HepG2 (cell line): Measurements from ENCODE around the gene CCDC70. TPM values are rescaled to one million over a fixed set of nuclear protein-coding genes. Genes with fewer than 3 reads are reported as not detected.

ENCODE experiments used
- ATAC-seq: fragments of 200-7000 bp; cut with Tn5 transposase; 3 replicates; pipeline ENCODE4 v1.9.1; 2020; ENCODE audit warnings: mild to moderate bottlenecking, moderate library complexity
- BruUV-seq: library from RNA; stranded (reverse); fragments of 400-500 nt; replicated peaks from 2 replicates; lab custom pipeline; 2021; lab: Mats Ljungman, UMichigan
- CTCF ChIA-PET: fragments of 300-600 bp; formaldehyde crosslinking; extraction: SDS; loops from one replicate; lab custom pipeline; 2021; ENCODE audit warnings: low total read pairs, inconsistent platforms, low intra/inter-chr PET ratio; lab: Yijun Ruan, JAX
- POLR2A ChIA-PET: fragments of 350-600 bp; sonication (Branson Sonifier 250); formaldehyde crosslinking; loops from one replicate; lab custom pipeline; 2020; ENCODE audit warnings: antibody characterized with exemption, inconsistent platforms; lab: Yijun Ruan, JAX
- DNase-seq: peaks from one replicate; pipeline ENCODE4 v3.0.0-alpha.2; 2015; ENCODE audit warnings: low spot score
- FAIRE-seq: peaks from 3 replicates; lab custom pipeline; 2011; peaks lifted over from hg19 to GRCh38; lab: Jason Lieb, UNC
- H2AFZ ChIP-seq: one replicate; pipeline ENCODE4 v1.6.1; 2011; ENCODE audit warnings: low read length, inconsistent platforms
- H3K27ac ChIP-seq: fragments of 300-600 bp; 3 replicates; pipeline ENCODE4 v1.8.0; 2011; ENCODE audit warnings: mixed run types, mild to moderate bottlenecking, mixed read lengths, low read length, inconsistent platforms; ENCODE audit not compliant: insufficient read depth; ENCODE audit errors: extremely low read length
- H3K27me3 ChIP-seq, 2 experiments: fragments of 200-600 bp in 1 of 2; 2 replicates in 1 of 2; 3 replicates in 1 of 2; pipeline versions ENCODE4 v1.6.0 to v1.8.0; 2011; ENCODE audit warnings: low read length in 2 of 2, mild to moderate bottlenecking in 2 of 2, moderate library complexity in 2 of 2, inconsistent platforms in 1 of 2; ENCODE audit not compliant: insufficient read depth in 2 of 2, control insufficient read depth in 1 of 2
- H3K36me3 ChIP-seq, 2 experiments: fragments of 200-600 bp in 1 of 2; replicated peaks in 1 of 2; 2 replicates in 1 of 2; 3 replicates in 1 of 2; pipeline versions ENCODE4 v1.5.1 to v1.8.0; 2011; ENCODE audit warnings: low read length in 2 of 2, inconsistent platforms in 1 of 2; ENCODE audit not compliant: insufficient read depth in 2 of 2, control insufficient read depth in 1 of 2
- H3K4me1 ChIP-seq: 2 replicates; pipeline ENCODE4 v1.5.1; 2012; ENCODE audit warnings: low read length, inconsistent platforms; ENCODE audit not compliant: insufficient read depth
- H3K4me2 ChIP-seq: 2 replicates; pipeline ENCODE4 v1.6.0; 2011; ENCODE audit warnings: low read depth, low read length, inconsistent platforms
- H3K4me3 ChIP-seq, 3 experiments: fragments of 200-600 bp in 1 of 3; sonication (generic), shearing (Covaris generic) in 1 of 3; replicated peaks in 1 of 3; 2 replicates each; pipeline ENCODE4 v1.5.1; 2011 to 2016; ENCODE audit warnings: low read length in 3 of 3, inconsistent platforms in 2 of 3, low read depth in 2 of 3, mild to moderate bottlenecking in 2 of 3, control low read depth in 1 of 3, mixed read lengths in 1 of 3; ENCODE audit not compliant: insufficient read depth in 1 of 3
- H3K79me2 ChIP-seq: one replicate; pipeline ENCODE4 v1.6.1; 2011; ENCODE audit warnings: low read length, inconsistent platforms; ENCODE audit not compliant: insufficient read depth
- H3K9ac ChIP-seq: 2 replicates; pipeline ENCODE4 v1.6.0; 2011; ENCODE audit warnings: mild to moderate bottlenecking, low read depth, low read length, inconsistent platforms; ENCODE audit not compliant: insufficient read depth
- H3K9me3 ChIP-seq: 2 replicates; pipeline ENCODE4 v1.5.1; 2012; ENCODE audit warnings: mild to moderate bottlenecking, low read length
- H4K20me1 ChIP-seq: 2 replicates; pipeline ENCODE4 v1.6.0; 2011; ENCODE audit warnings: inconsistent platforms, mild to moderate bottlenecking, low read length, moderate library complexity; ENCODE audit not compliant: insufficient read depth
- ARID5B ChIP-seq: IDR thresholded peaks from 2 replicates; pipeline ENCODE4 v1.4.0; 2020; ENCODE audit warnings: mild to moderate bottlenecking, missing genetic modification reagents
- KDM6A ChIP-seq: IDR thresholded peaks from 2 replicates; pipeline ENCODE4 v1.6.1; 2016; ENCODE audit warnings: low read depth
- RERE ChIP-seq: IDR thresholded peaks from 2 replicates; pipeline ENCODE4 v1.6.1; 2016; ENCODE audit warnings: low read depth, missing genetic modification reagents, missing compliant biosample characterization
- RFXAP ChIP-seq: sonication (generic); formaldehyde crosslinking; IDR thresholded peaks from 2 replicates; pipeline ENCODE4 v1.4.0; 2020; ENCODE audit warnings: missing genetic modification reagents, borderline replicate concordance
- TERF1 ChIP-seq: sonication (generic); formaldehyde crosslinking; IDR thresholded peaks from 2 replicates; pipeline ENCODE4 v1.8.0; 2022; ENCODE audit warnings: mild to moderate bottlenecking, missing genetic modification reagents, moderate library complexity
- ZBTB26 ChIP-seq: IDR thresholded peaks from 2 replicates; pipeline ENCODE4 v1.6.1; 2016; ENCODE audit warnings: missing compliant biosample characterization, missing genetic modification reagents, borderline replicate concordance
- ZFP1 ChIP-seq: IDR thresholded peaks from 2 replicates; pipeline ENCODE4 v1.6.1; 2016
- ZNF280D ChIP-seq: sonication (generic); formaldehyde crosslinking; IDR thresholded peaks from 2 replicates; pipeline ENCODE4 v1.5.1; 2020; ENCODE audit warnings: mild to moderate bottlenecking, missing genetic modification reagents
- ZNF879 ChIP-seq: sonication (generic); formaldehyde crosslinking; IDR thresholded peaks from 2 replicates; pipeline ENCODE4 v1.8.1; 2023; ENCODE audit warnings: missing genetic modification reagents
- WGBS: methylation state at CpG from one replicate; pipeline ENCODE4 v1.1.6; 2017; ENCODE audit warnings: low lambda C conversion rate; 5-methylcytosine and 5-hydroxymethylcytosine counted together
- in situ Hi-C: cut with HindIII; loops from 2 replicates; pipeline ENCODE4 v1.10.0; 2017; ENCODE audit warnings: low pct_unique_long_range_greater_than_20kb; ENCODE audit not compliant: extremely low pct_ligation_motif_present
- intact Hi-C: fragments of 100-400 bp; cut with micrococcal nuclease; formaldehyde crosslinking; loops from one replicate; pipeline ENCODE4 v1.10.0; 2022; ENCODE audit not compliant: unreplicated experiment
- polyA plus RNA-seq, 8 experiments: library from polyadenylated mRNA; depleted of rRNA in 3 of 8; stranded (reverse) in 7 of 8; unstranded in 1 of 8; fragments of >200 nt; fragmentation: Illumina TruSeq in 4 of 8; extraction: Trizol in 4 of 8; gene quantifications; 2 replicates each; pipeline versions ENCODE4 v1.2.1 to v1.2.3, GENCODE V29; 2011 to 2016; ENCODE audit warnings: low read depth in 4 of 8, missing spikeins in 1 of 8, mixed read lengths in 1 of 8; ENCODE audit not compliant: insufficient read depth in 1 of 8
- total RNA-seq, 5 experiments: library from RNA; depleted of rRNA; stranded (reverse); fragments of >200 nt; fragmentation: Illumina TruSeq; extraction: Trizol; gene quantifications; 2 replicates each; pipeline ENCODE4 v1.2.3, GENCODE V29; 2016; ENCODE audit warnings: low read depth in 1 of 5

The CCDC70 gene
- total and polyA plus RNA-seq, 2 of the 13 experiments (the other 11 are each of a cell fraction or from before 2014, with no cell fraction given): 0.13 TPM; not detected in 1

GRCh38 chr13:51874651-51875050 lies 12.9 kb downstream of the CCDC70 start:
- 86% methylated on average over 11 of the region's 11 CpGs for WGBS
- no peak overlapping the region for H3K9ac ChIP-seq
- no peak overlapping the region for H3K4me2 ChIP-seq
- ATAC-seq (no peak), FAIRE-seq (no peak), DNase-seq (no peak)
- no peaks in the 10 kb centered on the region for H4K20me1 ChIP-seq
- H3K4me3 ChIP-seq: no peak overlapping the region
- in situ Hi-C loops (no loop called here), intact Hi-C loops (no loop called here)
- H3K9me3 ChIP-seq: no peaks in the 10 kb centered on the region
- H2AFZ ChIP-seq: no peak overlapping the region
- BruUV-seq: no TSS peak
- ChIA-PET POLR2A (no interaction called here), CTCF (no interaction called here)
- H3K27ac ChIP-seq: no peak overlapping the region
- no peaks in the 10 kb centered on the region for H3K36me3 ChIP-seq
- peaks cover 6% of the 10 kb centered on the region; the same call in 1 of the 2 replicates for H3K4me1 ChIP-seq
- no peaks in the 10 kb centered on the region for H3K79me2 ChIP-seq
- no peaks in the 10 kb centered on the region for H3K27me3 ChIP-seq
- TF ChIP-seq ZFP1 (CRISPR knock-in tag): no peak
- no peak for TF ChIP-seq ZBTB26
- TF ChIP-seq ARID5B: no peak
- TF ChIP-seq TERF1 (CRISPR knock-in tag): no peak
- TF ChIP-seq ZNF879 (CRISPR knock-in tag): no peak
- TF ChIP-seq RFXAP (CRISPR knock-in tag): no peak
- TF ChIP-seq ZNF280D: no peak
- no peak for TF ChIP-seq RERE
- TF ChIP-seq KDM6A (CRISPR knock-in tag): no peak
